HepG2 (cell line): Measurements from ENCODE around the gene SPATA31E1. TPM values are rescaled to one million over a fixed set of nuclear protein-coding genes. Genes with fewer than 3 reads are reported as not detected.

Source experiments
- ATAC-seq: fragments of 200-7000 bp; cut with Tn5 transposase; 3 replicates; pipeline ENCODE4 v1.9.1; 2020; ENCODE audit warnings: mild to moderate bottlenecking, moderate library complexity
- BruUV-seq: library from RNA; stranded (reverse); fragments of 400-500 nt; replicated peaks from 2 replicates; lab custom pipeline; 2021; lab: Mats Ljungman, UMichigan
- CTCF ChIA-PET: fragments of 300-600 bp; formaldehyde crosslinking; extraction: SDS; loops from one replicate; lab custom pipeline; 2021; ENCODE audit warnings: low total read pairs, inconsistent platforms, low intra/inter-chr PET ratio; lab: Yijun Ruan, JAX
- POLR2A ChIA-PET: fragments of 350-600 bp; sonication (Branson Sonifier 250); formaldehyde crosslinking; loops from one replicate; lab custom pipeline; 2020; ENCODE audit warnings: antibody characterized with exemption, inconsistent platforms; lab: Yijun Ruan, JAX
- DNase-seq: peaks from one replicate; pipeline ENCODE4 v3.0.0-alpha.2; 2015; ENCODE audit warnings: low spot score
- FAIRE-seq: peaks from 3 replicates; lab custom pipeline; 2011; peaks lifted over from hg19 to GRCh38; lab: Jason Lieb, UNC
- H2AFZ ChIP-seq: one replicate; pipeline ENCODE4 v1.6.1; 2011; ENCODE audit warnings: low read length, inconsistent platforms
- H3K27ac ChIP-seq: fragments of 300-600 bp; 3 replicates; pipeline ENCODE4 v1.8.0; 2011; ENCODE audit warnings: mixed run types, mild to moderate bottlenecking, mixed read lengths, low read length, inconsistent platforms; ENCODE audit not compliant: insufficient read depth; ENCODE audit errors: extremely low read length
- H3K27me3 ChIP-seq, 2 experiments: fragments of 200-600 bp in 1 of 2; 2 replicates in 1 of 2; 3 replicates in 1 of 2; pipeline versions ENCODE4 v1.6.0 to v1.8.0; 2011; ENCODE audit warnings: low read length in 2 of 2, mild to moderate bottlenecking in 2 of 2, moderate library complexity in 2 of 2, inconsistent platforms in 1 of 2; ENCODE audit not compliant: insufficient read depth in 2 of 2, control insufficient read depth in 1 of 2
- H3K36me3 ChIP-seq, 2 experiments: fragments of 200-600 bp in 1 of 2; replicated peaks in 1 of 2; 2 replicates in 1 of 2; 3 replicates in 1 of 2; pipeline versions ENCODE4 v1.5.1 to v1.8.0; 2011; ENCODE audit warnings: low read length in 2 of 2, inconsistent platforms in 1 of 2; ENCODE audit not compliant: insufficient read depth in 2 of 2, control insufficient read depth in 1 of 2
- H3K4me1 ChIP-seq: 2 replicates; pipeline ENCODE4 v1.5.1; 2012; ENCODE audit warnings: low read length, inconsistent platforms; ENCODE audit not compliant: insufficient read depth
- H3K4me2 ChIP-seq: 2 replicates; pipeline ENCODE4 v1.6.0; 2011; ENCODE audit warnings: low read depth, low read length, inconsistent platforms
- H3K4me3 ChIP-seq, 3 experiments: fragments of 200-600 bp in 1 of 3; sonication (generic), shearing (Covaris generic) in 1 of 3; replicated peaks in 1 of 3; 2 replicates each; pipeline ENCODE4 v1.5.1; 2011 to 2016; ENCODE audit warnings: low read length in 3 of 3, inconsistent platforms in 2 of 3, low read depth in 2 of 3, mild to moderate bottlenecking in 2 of 3, control low read depth in 1 of 3, mixed read lengths in 1 of 3; ENCODE audit not compliant: insufficient read depth in 1 of 3
- H3K79me2 ChIP-seq: one replicate; pipeline ENCODE4 v1.6.1; 2011; ENCODE audit warnings: low read length, inconsistent platforms; ENCODE audit not compliant: insufficient read depth
- H3K9ac ChIP-seq: 2 replicates; pipeline ENCODE4 v1.6.0; 2011; ENCODE audit warnings: mild to moderate bottlenecking, low read depth, low read length, inconsistent platforms; ENCODE audit not compliant: insufficient read depth
- H3K9me3 ChIP-seq: 2 replicates; pipeline ENCODE4 v1.5.1; 2012; ENCODE audit warnings: mild to moderate bottlenecking, low read length
- H4K20me1 ChIP-seq: 2 replicates; pipeline ENCODE4 v1.6.0; 2011; ENCODE audit warnings: inconsistent platforms, mild to moderate bottlenecking, low read length, moderate library complexity; ENCODE audit not compliant: insufficient read depth
- ZC3H13 ChIP-seq: sonication (generic); formaldehyde crosslinking; IDR thresholded peaks from 2 replicates; pipeline ENCODE4 v1.8.1; 2023; ENCODE audit warnings: mild to moderate bottlenecking, missing genetic modification reagents, moderate library complexity
- ZHX1 ChIP-seq: sonication (generic); formaldehyde crosslinking; IDR thresholded peaks from 2 replicates; pipeline ENCODE4 v1.8.1; 2022; ENCODE audit warnings: low read depth, mild to moderate bottlenecking, missing genetic modification reagents
- WGBS: methylation state at CpG from one replicate; pipeline ENCODE4 v1.1.6; 2017; ENCODE audit warnings: low lambda C conversion rate; 5-methylcytosine and 5-hydroxymethylcytosine counted together
- in situ Hi-C: cut with HindIII; loops from 2 replicates; pipeline ENCODE4 v1.10.0; 2017; ENCODE audit warnings: low pct_unique_long_range_greater_than_20kb; ENCODE audit not compliant: extremely low pct_ligation_motif_present
- intact Hi-C: fragments of 100-400 bp; cut with micrococcal nuclease; formaldehyde crosslinking; loops from one replicate; pipeline ENCODE4 v1.10.0; 2022; ENCODE audit not compliant: unreplicated experiment
- polyA plus RNA-seq, 8 experiments: library from polyadenylated mRNA; depleted of rRNA in 3 of 8; stranded (reverse) in 7 of 8; unstranded in 1 of 8; fragments of >200 nt; fragmentation: Illumina TruSeq in 4 of 8; extraction: Trizol in 4 of 8; gene quantifications; 2 replicates each; pipeline versions ENCODE4 v1.2.1 to v1.2.3, GENCODE V29; 2011 to 2016; ENCODE audit warnings: low read depth in 4 of 8, missing spikeins in 1 of 8, mixed read lengths in 1 of 8; ENCODE audit not compliant: insufficient read depth in 1 of 8
- total RNA-seq, 5 experiments: library from RNA; depleted of rRNA; stranded (reverse); fragments of >200 nt; fragmentation: Illumina TruSeq; extraction: Trizol; gene quantifications; 2 replicates each; pipeline ENCODE4 v1.2.3, GENCODE V29; 2016; ENCODE audit warnings: low read depth in 1 of 5

SPATA31E1 gene
- total and polyA plus RNA-seq, 2 of the 13 experiments (the other 11 are each of a cell fraction or from before 2014, with no cell fraction given), result not detected

GRCh38 chr9:87884578-87885459 lies 2.1 kb downstream of the SPATA31E1 start:
- WGBS, result 19% methylated on average over 7 of the region's 17 CpGs
- intact Hi-C loops, result no loop called here
- TF ChIP-seq ZHX1 (CRISPR knock-in tag), result no peak
- no peak for DNase-seq
- Histone ChIP-seq H3K9ac (no peak overlapping the region), H3K9me3 (no peaks in the 10 kb centered on the region), H3K27me3 (peaks cover 6 to 50% of the 10 kb centered on the region in 2 experiments; a peak in 4 of 5 replicates), H3K4me3 (no peak overlapping the region), H3K36me3 (no peaks in the 10 kb centered on the region), H3K4me1 (no peaks in the 10 kb centered on the region), H3K4me2 (no peak overlapping the region), H3K27ac (no peak overlapping the region), H2AFZ (no peak overlapping the region), H4K20me1 (no peaks in the 10 kb centered on the region), H3K79me2 (no peaks in the 10 kb centered on the region)
- in situ Hi-C loops, result no loop called here
- CTCF ChIA-PET, result no interaction called here
- ATAC-seq, result no peak
- POLR2A ChIA-PET, result no interaction called here
- BruUV-seq, result no TSS peak
- no peak for FAIRE-seq

- Histone ChIP-seq H3K9me3 (no peaks in the 10 kb centered on the region), H3K4me2 (no peak overlapping the region), H3K27me3 (peaks cover 6 to 50% of the 10 kb centered on the region in 2 experiments; a peak in 4 of 5 replicates), H3K36me3 (no peaks in the 10 kb centered on the region), H3K79me2 (no peaks in the 10 kb centered on the region), H2AFZ (no peak overlapping the region), H4K20me1 (no peaks in the 10 kb centered on the region), H3K9ac (no peak overlapping the region), H3K4me1 (no peaks in the 10 kb centered on the region), H3K4me3 (no peak overlapping the region), H3K27ac (no peak overlapping the region)
- no peak for FAIRE-seq
- POLR2A ChIA-PET, result no interaction called here
- TF ChIP-seq ZC3H13, result no peak
- CTCF ChIA-PET, result no interaction called here
- 36% methylated on average over 12 of the region's 13 CpGs for WGBS
- DNase-seq, result no peak
- ATAC-seq, result no peak
- intact Hi-C loops (no loop called here), in situ Hi-C loops (no loop called here)
- no TSS peak for BruUV-seq
Measured at GRCh38 chr9:87885484-87886189, 3.0 kb downstream of the SPATA31E1 start.
